SU-DHL-6 (cell line): ENCODE results near the gene TBC1D19.

ENCODE experiments used
- H2AFZ ChIP-seq: fragments of 200-600 bp; sonication (generic); 2 replicates; pipeline ENCODE4 v1.6.1; 2014; ENCODE audit warnings: low read depth, mild to moderate bottlenecking, moderate library complexity, mixed read lengths, antibody characterized with exemption, low read length; ENCODE audit not compliant: severe bottlenecking
- H3F3A ChIP-seq: fragments of 200-600 bp; shearing (Covaris generic); 2 replicates; pipeline ENCODE4 v1.6.0; 2016; ENCODE audit warnings: antibody characterized with exemption, mild to moderate bottlenecking; ENCODE audit not compliant: insufficient read depth
- H3K27ac ChIP-seq: fragments of 200-600 bp; sonication (generic); 2 replicates; pipeline ENCODE4 v1.5.1; 2016; ENCODE audit warnings: low read depth, mild to moderate bottlenecking, low read length, moderate library complexity, mixed read lengths
- H3K27me3 ChIP-seq: fragments of 200-600 bp; sonication (generic), shearing (Covaris generic); 2 replicates; pipeline ENCODE4 v1.6.0; 2014; ENCODE audit warnings: mild to moderate bottlenecking, low read length
- H3K36me3 ChIP-seq: fragments of 200-600 bp; sonication (generic); 2 replicates; pipeline ENCODE4 v1.6.1; 2014; ENCODE audit warnings: mild to moderate bottlenecking, low read length, mixed read lengths
- H3K4me2 ChIP-seq: fragments of 300-600, 200-600 bp; shearing (Covaris generic), sonication (generic); 2 replicates; pipeline ENCODE4 v1.6.0; 2014; ENCODE audit warnings: low read length, low read depth, mild to moderate bottlenecking; ENCODE audit not compliant: poor library complexity, severe bottlenecking
- H3K4me3 ChIP-seq: fragments of 200-600 bp; sonication (generic); 2 replicates; pipeline ENCODE4 v1.5.1; 2014; ENCODE audit warnings: antibody characterized with exemption, low read length, mild to moderate bottlenecking, mixed read lengths; ENCODE audit not compliant: insufficient read depth, poor library complexity, severe bottlenecking
- H3K79me2 ChIP-seq: fragments of 200-600 bp; sonication (generic); 2 replicates; pipeline ENCODE4 v1.6.1; 2014; ENCODE audit warnings: mild to moderate bottlenecking, low read length, moderate library complexity; ENCODE audit not compliant: insufficient read depth
- H3K9ac ChIP-seq: fragments of 200-600 bp; sonication (generic); 2 replicates; pipeline ENCODE4 v1.7.0; 2014; ENCODE audit warnings: mild to moderate bottlenecking, low read length
- H3K9me2 ChIP-seq: fragments of 200-600 bp; sonication (generic); replicated peaks from 2 replicates; pipeline ENCODE4 v1.6.1; 2014; ENCODE audit warnings: low read length; ENCODE audit not compliant: insufficient read depth
- H3K9me3 ChIP-seq: fragments of 200-600 bp; sonication (generic); 2 replicates; pipeline ENCODE4 v1.6.1; 2014; ENCODE audit warnings: low read length, mixed read lengths; ENCODE audit not compliant: insufficient read depth
- H4K20me1 ChIP-seq: fragments of 200-600 bp; sonication (generic); 2 replicates; pipeline ENCODE4 v1.6.1; 2014; ENCODE audit warnings: low read depth, mild to moderate bottlenecking, antibody characterized with exemption, low read length, moderate library complexity, mixed read lengths
- EZH2phosphoT487 ChIP-seq: fragments of 200-600 bp; sonication (generic), shearing (Covaris generic); conservative IDR thresholded peaks from 2 replicates; pipeline ENCODE4 v1.6.1; 2018; ENCODE audit warnings: mild to moderate bottlenecking, antibody characterized with exemption, low read length, moderate library complexity, mixed read lengths
- TF ChIP-seq, protein P1 (sequence below): fragments of 200-600 bp; sonication (generic); IDR thresholded peaks from one replicate; pipeline ENCODE4 v1.5.1; 2017; ENCODE audit warnings: antibody characterized with exemption, mild to moderate bottlenecking, low read length, moderate library complexity; ENCODE audit not compliant: insufficient read depth, poor library complexity, severe bottlenecking

Gene TBC1D19

DNA sequence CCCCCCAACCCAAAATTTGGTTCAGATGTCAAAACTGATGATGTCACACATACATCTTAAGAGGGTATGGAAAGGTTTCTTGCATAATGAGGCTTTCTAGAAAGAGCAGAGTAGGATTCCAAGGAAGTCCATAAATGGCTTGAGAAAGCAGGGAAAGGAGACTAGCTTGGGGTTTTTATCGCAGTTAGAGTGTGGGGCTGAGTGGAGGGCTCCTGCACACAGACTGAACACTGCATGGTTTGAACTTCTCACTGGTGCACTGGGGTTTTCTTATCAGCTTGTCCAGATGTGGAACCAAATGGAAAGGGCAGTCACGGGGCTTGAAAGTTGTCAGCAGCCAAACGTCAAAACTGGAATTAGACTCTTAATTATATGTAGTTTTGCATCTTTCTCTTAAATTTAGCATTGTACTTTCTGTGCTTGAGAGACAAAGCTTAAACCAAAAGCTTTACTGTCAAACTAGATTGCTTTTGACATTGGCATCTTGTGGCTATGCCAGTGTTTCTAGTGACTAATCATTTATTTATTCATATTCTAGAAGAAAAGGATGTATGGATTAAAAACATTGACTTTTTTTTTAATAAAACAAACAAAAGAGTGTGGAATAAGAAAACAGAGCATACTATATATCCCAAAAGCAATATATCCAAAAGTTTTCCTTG, 198.4 kb downstream of the TBC1D19 start:
- no peaks in the 10 kb centered on the region for H4K20me1 ChIP-seq
- H3K4me2 ChIP-seq: no peak overlapping the region
- TF ChIP-seq, protein P1, sequence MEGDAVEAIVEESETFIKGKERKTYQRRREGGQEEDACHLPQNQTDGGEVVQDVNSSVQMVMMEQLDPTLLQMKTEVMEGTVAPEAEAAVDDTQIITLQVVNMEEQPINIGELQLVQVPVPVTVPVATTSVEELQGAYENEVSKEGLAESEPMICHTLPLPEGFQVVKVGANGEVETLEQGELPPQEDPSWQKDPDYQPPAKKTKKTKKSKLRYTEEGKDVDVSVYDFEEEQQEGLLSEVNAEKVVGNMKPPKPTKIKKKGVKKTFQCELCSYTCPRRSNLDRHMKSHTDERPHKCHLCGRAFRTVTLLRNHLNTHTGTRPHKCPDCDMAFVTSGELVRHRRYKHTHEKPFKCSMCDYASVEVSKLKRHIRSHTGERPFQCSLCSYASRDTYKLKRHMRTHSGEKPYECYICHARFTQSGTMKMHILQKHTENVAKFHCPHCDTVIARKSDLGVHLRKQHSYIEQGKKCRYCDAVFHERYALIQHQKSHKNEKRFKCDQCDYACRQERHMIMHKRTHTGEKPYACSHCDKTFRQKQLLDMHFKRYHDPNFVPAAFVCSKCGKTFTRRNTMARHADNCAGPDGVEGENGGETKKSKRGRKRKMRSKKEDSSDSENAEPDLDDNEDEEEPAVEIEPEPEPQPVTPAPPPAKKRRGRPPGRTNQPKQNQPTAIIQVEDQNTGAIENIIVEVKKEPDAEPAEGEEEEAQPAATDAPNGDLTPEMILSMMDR: no peak
- no peak for TF ChIP-seq EZH2phosphoT487

DNA sequence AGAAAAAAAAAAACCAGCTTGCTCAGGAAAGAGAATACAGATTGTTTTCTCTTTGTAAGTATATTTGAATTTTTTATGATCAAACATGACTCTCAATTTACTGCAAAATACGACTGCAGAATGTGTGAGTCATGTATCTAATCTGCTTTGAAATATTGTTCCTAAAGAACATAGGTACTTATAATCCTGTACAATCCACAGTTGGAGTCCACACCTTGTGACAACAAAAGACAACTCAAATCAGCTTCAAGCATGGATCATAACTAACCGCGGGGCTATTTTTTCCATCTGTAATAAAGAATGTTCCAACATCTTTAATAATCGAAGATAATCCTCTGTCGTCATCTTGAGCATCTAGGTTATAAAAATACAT, 198.9 kb downstream of the TBC1D19 start:
- H3K4me2 ChIP-seq: no peak overlapping the region
- no peaks in the 10 kb centered on the region for H4K20me1 ChIP-seq
- H3K9me3 ChIP-seq: no peaks in the 10 kb centered on the region
- no peaks in the 10 kb centered on the region for H3K9me2 ChIP-seq
- H3K27me3 ChIP-seq: no peaks in the 10 kb centered on the region
- no peak overlapping the region for H3K9ac ChIP-seq
- no peaks in the 10 kb centered on the region for H3K79me2 ChIP-seq
- no peaks in the 10 kb centered on the region for H3K36me3 ChIP-seq
- no peak overlapping the region for H2AFZ ChIP-seq
- H3K4me3 ChIP-seq: no peak overlapping the region
- TF ChIP-seq, protein P1: no peak
- no peak for TF ChIP-seq EZH2phosphoT487
- H3K27ac ChIP-seq: no peak overlapping the region
- H3F3A ChIP-seq: no peaks in the 10 kb centered on the region

More for the DNA sequence above, 198.4 kb downstream of the TBC1D19 start:
- Histone ChIP-seq H3K4me3 (no peak overlapping the region), H2AFZ (no peak overlapping the region), H3F3A (no peaks in the 10 kb centered on the region), H3K9me3 (no peaks in the 10 kb centered on the region), H3K36me3 (no peaks in the 10 kb centered on the region), H3K27ac (no peak overlapping the region), H3K9ac (no peak overlapping the region), H3K27me3 (no peaks in the 10 kb centered on the region), H3K9me2 (no peaks in the 10 kb centered on the region), H3K79me2 (no peaks in the 10 kb centered on the region)

DNA sequence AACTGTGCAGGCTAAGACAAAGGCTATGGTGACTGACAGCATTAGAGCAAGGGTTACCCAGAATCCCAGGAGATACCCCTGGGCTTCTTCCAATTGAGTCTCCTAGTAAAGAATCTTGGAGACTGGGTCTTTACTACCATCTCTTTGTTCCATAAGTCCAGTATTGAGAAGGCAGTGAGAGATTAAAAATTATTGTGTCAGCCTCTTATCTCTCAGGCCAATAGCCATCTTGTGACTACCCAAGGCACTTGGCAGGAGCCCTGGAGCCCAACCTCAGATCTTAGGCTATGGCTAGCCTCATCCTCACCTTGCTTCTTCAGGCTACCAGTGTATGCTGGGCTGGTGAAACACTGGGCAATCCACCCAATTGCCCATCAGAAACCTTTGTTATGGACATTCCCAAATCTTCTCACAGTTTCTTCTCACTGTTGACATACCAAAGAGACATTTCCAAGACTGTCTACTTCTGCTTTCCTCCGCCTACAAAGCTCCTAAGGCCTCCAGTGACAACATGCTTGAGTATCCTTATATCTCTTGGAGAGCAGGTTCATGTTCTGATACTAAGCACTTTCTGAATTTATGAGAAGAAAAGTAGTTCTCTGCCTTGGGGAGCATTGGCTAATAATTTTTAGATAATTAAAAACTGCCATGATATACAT, 200.5 kb downstream of the TBC1D19 start:
- no peaks in the 10 kb centered on the region for H3K9me2 ChIP-seq
- no peak overlapping the region for H2AFZ ChIP-seq
- no peaks in the 10 kb centered on the region for H3K27me3 ChIP-seq
- H3K9ac ChIP-seq: no peak overlapping the region
- TF ChIP-seq, protein P1: no peak
- TF ChIP-seq EZH2phosphoT487: no peak
- no peak overlapping the region for H3K4me2 ChIP-seq
- no peaks in the 10 kb centered on the region for H3F3A ChIP-seq
- no peaks in the 10 kb centered on the region for H3K79me2 ChIP-seq
- H3K36me3 ChIP-seq: no peaks in the 10 kb centered on the region
- no peak overlapping the region for H3K4me3 ChIP-seq
- no peak overlapping the region for H3K27ac ChIP-seq
- H4K20me1 ChIP-seq: no peaks in the 10 kb centered on the region
- H3K9me3 ChIP-seq: no peaks in the 10 kb centered on the region
